Neural cell (in vitro differentiated cells): ENCODE results near the gene KLF9.

ENCODE experiments used
- CTCF ChIP-seq: fragments of 450-650 bp; IDR thresholded peaks from 2 replicates; pipeline ENCODE4 v1.5.1; 2014; ENCODE audit warnings: antibody characterized with exemption, mild to moderate bottlenecking, moderate library complexity; ENCODE audit not compliant: poor library complexity, severe bottlenecking
- EP300 ChIP-seq: fragments of 450-650 bp; conservative IDR thresholded peaks from 2 replicates; pipeline ENCODE4 v1.6.1; 2014; ENCODE audit warnings: antibody characterized with exemption, mild to moderate bottlenecking, moderate library complexity; ENCODE audit not compliant: poor library complexity, severe bottlenecking
- EZH2 ChIP-seq: fragments of 200-600, 300-800 bp; shearing (Covaris generic), sonication (generic); IDR thresholded peaks from 2 replicates; pipeline ENCODE4 v1.6.1; 2014; ENCODE audit warnings: antibody characterized with exemption, low read length, borderline replicate concordance, mild to moderate bottlenecking; ENCODE audit not compliant: insufficient read depth, poor library complexity, severe bottlenecking
- MXI1 ChIP-seq: fragments of 450-650 bp; conservative IDR thresholded peaks from 2 replicates; pipeline ENCODE4 v1.6.1; 2014; ENCODE audit warnings: antibody characterized with exemption, mild to moderate bottlenecking; ENCODE audit not compliant: poor library complexity, severe bottlenecking
- POLR2AphosphoS5 ChIP-seq: IDR thresholded peaks from 2 replicates; pipeline ENCODE4 v1.6.1; 2012
- RAD21 ChIP-seq: fragments of 450-650 bp; conservative IDR thresholded peaks from 2 replicates; pipeline ENCODE4 v1.6.1; 2014; ENCODE audit warnings: antibody characterized with exemption, mild to moderate bottlenecking, moderate library complexity
- REST ChIP-seq: IDR thresholded peaks from 2 replicates; pipeline ENCODE4 v1.6.1; 2012; ENCODE audit warnings: borderline replicate concordance
- SMC3 ChIP-seq: fragments of 450-650 bp; conservative IDR thresholded peaks from 2 replicates; pipeline ENCODE4 v1.6.1; 2014; ENCODE audit warnings: antibody characterized with exemption, mild to moderate bottlenecking, moderate library complexity; ENCODE audit not compliant: poor library complexity
- TAF1 ChIP-seq: IDR thresholded peaks from 2 replicates; pipeline ENCODE4 v1.6.1; 2012; ENCODE audit warnings: low read depth

GRCh38 chr9:70457235-70457634 is 42.8 kb upstream of the KLF9 start:
- TF ChIP-seq CTCF (no peak), REST (no peak), EZH2 (no peak), RAD21 (no peak), MXI1 (no peak), POLR2AphosphoS5 (no peak), EP300 (no peak), TAF1 (no peak), SMC3 (no peak)
